H9 (cell line): ENCODE results near the gene MRM1. TPM values are rescaled to one million over a fixed set of nuclear protein-coding genes. Genes with fewer than 3 reads are reported as not detected.

Experiments used
- DNase-seq: peaks from one replicate; pipeline ENCODE4 v3.0.0-alpha.2; 2017
- H2AFZ ChIP-seq: one replicate; pipeline ENCODE4 v1.6.1; 2013; ENCODE audit warnings: mild to moderate bottlenecking, low read length, control low read depth, moderate library complexity
- H2AK5ac ChIP-seq: 2 replicates; pipeline ENCODE4 v1.6.1; 2013; ENCODE audit warnings: low read length, control low read depth, mixed read lengths; ENCODE audit not compliant: insufficient read length
- H2BK120ac ChIP-seq: one replicate; pipeline ENCODE4 v1.6.1; 2013; ENCODE audit warnings: low read depth, mild to moderate bottlenecking, low read length, control low read depth, inconsistent platforms; ENCODE audit not compliant: poor library complexity, severe bottlenecking
- H2BK12ac ChIP-seq: 2 replicates; pipeline ENCODE4 v1.6.1; 2013; ENCODE audit warnings: low read length, control low read depth, mixed read lengths, low read depth; ENCODE audit not compliant: insufficient read length
- H2BK15ac ChIP-seq: 2 replicates; pipeline ENCODE4 v1.6.1; 2013; ENCODE audit warnings: low read depth, low read length, control low read depth
- H2BK20ac ChIP-seq: one replicate; pipeline ENCODE4 v1.6.1; 2013; ENCODE audit warnings: low read depth, mild to moderate bottlenecking, low read length, control low read depth, inconsistent platforms; ENCODE audit not compliant: poor library complexity, severe bottlenecking
- H2BK5ac ChIP-seq: 2 replicates; pipeline ENCODE4 v1.6.1; 2013; ENCODE audit warnings: low read length, control low read depth, mixed read lengths; ENCODE audit not compliant: insufficient read length
- H3K14ac ChIP-seq: 2 replicates; pipeline ENCODE4 v1.6.1; 2013; ENCODE audit warnings: low read length, control low read depth; ENCODE audit not compliant: insufficient read depth
- H3K18ac ChIP-seq: 2 replicates; pipeline ENCODE4 v1.6.1; 2013; ENCODE audit warnings: low read depth, mild to moderate bottlenecking, mixed read lengths, low read length, control low read depth; ENCODE audit not compliant: insufficient read length
- H3K23ac ChIP-seq: 2 replicates; pipeline ENCODE4 v1.6.1; 2013; ENCODE audit warnings: low read length, control low read depth, mixed read lengths, low read depth; ENCODE audit not compliant: insufficient read length
- H3K23me2 ChIP-seq: 2 replicates; pipeline ENCODE4 v1.6.1; 2013; ENCODE audit warnings: low read depth, mild to moderate bottlenecking, mixed read lengths, low read length, control low read depth; ENCODE audit not compliant: insufficient read length, poor library complexity, severe bottlenecking
- H3K27ac ChIP-seq: 2 replicates; pipeline ENCODE4 v1.5.1; 2013; ENCODE audit warnings: low read length, control low read depth, mixed read lengths, low read depth; ENCODE audit not compliant: insufficient read length
- H3K27me3 ChIP-seq: 2 replicates; pipeline ENCODE4 v1.6.1; 2013; ENCODE audit warnings: low read length, control low read depth, inconsistent platforms; ENCODE audit not compliant: insufficient read depth
- H3K4ac ChIP-seq: 2 replicates; pipeline ENCODE4 v1.6.1; 2013; ENCODE audit warnings: low read depth, mild to moderate bottlenecking, control low read depth, inconsistent platforms, low read length, moderate library complexity
- H3K4me1 ChIP-seq: 2 replicates; pipeline ENCODE4 v1.6.1; 2013; ENCODE audit warnings: low read length, control low read depth, inconsistent platforms; ENCODE audit not compliant: insufficient read depth
- H3K4me2 ChIP-seq: 2 replicates; pipeline ENCODE4 v1.6.1; 2013; ENCODE audit warnings: low read length, control low read depth, mixed read lengths; ENCODE audit not compliant: insufficient read length, insufficient read depth
- H3K56ac ChIP-seq: 2 replicates; pipeline ENCODE4 v1.6.1; 2013; ENCODE audit warnings: low read depth, mild to moderate bottlenecking, mixed read lengths, low read length, control low read depth; ENCODE audit not compliant: insufficient read length
- H3K79me1 ChIP-seq: 2 replicates; pipeline ENCODE4 v1.6.1; 2013; ENCODE audit warnings: low read depth, mild to moderate bottlenecking, moderate library complexity, low read length, control low read depth, inconsistent platforms; ENCODE audit not compliant: insufficient read depth, poor library complexity, severe bottlenecking
- H3K79me2 ChIP-seq: 2 replicates; pipeline ENCODE4 v1.6.1; 2013; ENCODE audit warnings: low read length, control low read depth, inconsistent platforms; ENCODE audit not compliant: insufficient read depth
- H3K9ac ChIP-seq: 2 replicates; pipeline ENCODE4 v1.6.1; 2013; ENCODE audit warnings: low read length, control low read depth, mixed read lengths; ENCODE audit not compliant: insufficient read length; ENCODE audit errors: extremely low read depth
- H3K9me3 ChIP-seq: one replicate; pipeline ENCODE4 v1.6.1; 2013; ENCODE audit warnings: low read depth, low read length, inconsistent platforms; ENCODE audit not compliant: control insufficient read depth
- H3T11ph ChIP-seq: one replicate; pipeline ENCODE4 v1.6.1; 2013; ENCODE audit warnings: mild to moderate bottlenecking, low read length, control low read depth, inconsistent platforms
- H4K20me1 ChIP-seq: one replicate; pipeline ENCODE4 v1.6.1; 2013; ENCODE audit not compliant: control insufficient read depth, insufficient read length, insufficient read depth
- H4K5ac ChIP-seq: 2 replicates; pipeline ENCODE4 v1.6.1; 2013; ENCODE audit warnings: low read depth, mild to moderate bottlenecking, mixed read lengths, low read length, control low read depth; ENCODE audit not compliant: insufficient read length
- H4K8ac ChIP-seq: replicated peaks from 2 replicates; pipeline ENCODE4 v1.6.1; 2013; ENCODE audit warnings: low read length, control low read depth, mixed read lengths, low read depth; ENCODE audit not compliant: insufficient read length
- H4K91ac ChIP-seq: 2 replicates; pipeline ENCODE4 v1.6.1; 2013; ENCODE audit warnings: low read depth, mild to moderate bottlenecking, moderate library complexity, mixed read lengths, low read length, control low read depth; ENCODE audit not compliant: insufficient read length
- H3K27ac Mint-ChIP-seq, 3 experiments: 2 replicates in 2 of 3; 3 replicates in 1 of 3; pipeline ENCODE4 v1.8.0; 2020 to 2021; ENCODE audit warnings: mixed read lengths in 3 of 3, mild to moderate bottlenecking in 1 of 3, moderate library complexity in 1 of 3
- H3K27me3 Mint-ChIP-seq: 2 replicates; pipeline ENCODE4 v1.8.0; 2021; ENCODE audit warnings: low read depth, mild to moderate bottlenecking, moderate library complexity, mixed read lengths
- H3K36me3 Mint-ChIP-seq, 3 experiments: 2 replicates in 2 of 3; 3 replicates in 1 of 3; pipeline ENCODE4 v1.8.0; 2020 to 2021; ENCODE audit warnings: low read depth in 3 of 3, mixed read lengths in 3 of 3; ENCODE audit not compliant: insufficient read depth in 1 of 3
- H3K4me1 Mint-ChIP-seq, 2 experiments: 2 replicates each; pipeline ENCODE4 v1.8.0; 2020; ENCODE audit warnings: mixed read lengths in 2 of 2
- H3K4me3 Mint-ChIP-seq, 2 experiments: 2 replicates in 1 of 2; 3 replicates in 1 of 2; pipeline ENCODE4 v1.8.0; 2020 to 2021; ENCODE audit warnings: mild to moderate bottlenecking in 2 of 2, mixed read lengths in 2 of 2, moderate library complexity in 1 of 2
- H3K9me3 Mint-ChIP-seq, 2 experiments: 2 replicates in 1 of 2; 3 replicates in 1 of 2; pipeline ENCODE4 v1.8.0; 2020; ENCODE audit warnings: mild to moderate bottlenecking in 2 of 2, mixed read lengths in 2 of 2, moderate library complexity in 1 of 2
- CTCF ChIP-seq: fragments of 200-600 bp; sonication (generic); conservative IDR thresholded peaks from 3 replicates; pipeline ENCODE4 v1.8.0; 2021; ENCODE audit warnings: antibody characterized with exemption, mild to moderate bottlenecking
- WGBS: extraction: QIAGEN DNeasy Blood & Tissue Kit; methylation state at CpG from one replicate; pipeline ENCODE4 v1.1.7; 2013; ENCODE audit warnings: missing lambda C conversion rate, low lambda C conversion rate, mixed read lengths; ENCODE audit not compliant: insufficient read length; ENCODE audit errors: extremely low coverage; 5-methylcytosine and 5-hydroxymethylcytosine counted together
- total RNA-seq: library from RNA; stranded (reverse); gene quantifications from 2 replicates; pipeline ENCODE4 v1.2.1, GENCODE V29; 2021

MRM1 gene
- total RNA-seq, 1 experiment from 2014 or later, result 10.3 TPM

- H3K79me1 ChIP-seq, result no peaks in the 10 kb centered on the region
- no peak overlapping the region for H3K27ac ChIP-seq
- no peak for TF ChIP-seq CTCF
- Mint-ChIP-seq H3K4me1 (no peaks in the 10 kb centered on the region), H3K27ac (peak overlapping the region in 2 of 3 experiments; percentile 44 to 77; a peak in 2 of 7 replicates), H3K4me3 (no peak overlapping the region), H3K27me3 (no peaks in the 10 kb centered on the region), H3K9me3 (no peaks in the 10 kb centered on the region), H3K36me3 (peaks cover 16 to 38% (median 25%) of the 10 kb centered on the region in 3 experiments; a peak in 6 of 7 replicates)
- H2BK15ac ChIP-seq, result no peak overlapping the region
- no peaks in the 10 kb centered on the region for H3K4me1 ChIP-seq
- no CpG with 5 or more reads among the region's 12 CpGs for WGBS
- H3K23ac ChIP-seq, result no peak overlapping the region
- H2AK5ac ChIP-seq, result no peak overlapping the region
- H4K91ac ChIP-seq, result no peak overlapping the region
- H2BK5ac ChIP-seq, result no peak overlapping the region
- H3K27me3 ChIP-seq, result no peaks in the 10 kb centered on the region
- no peak overlapping the region for H3K56ac ChIP-seq
- no peak overlapping the region for H4K5ac ChIP-seq
- no peak for DNase-seq
- H3K79me2 ChIP-seq, result no peaks in the 10 kb centered on the region
- no peak overlapping the region for H2BK20ac ChIP-seq
- H2BK12ac ChIP-seq, result no peak overlapping the region
- H3T11ph ChIP-seq, result no peak overlapping the region
- H3K9ac ChIP-seq, result no peak overlapping the region
- no peak overlapping the region for H4K8ac ChIP-seq
- no peak overlapping the region for H3K18ac ChIP-seq
- no peaks in the 10 kb centered on the region for H3K23me2 ChIP-seq
- no peak overlapping the region for H3K4me2 ChIP-seq
- H2BK120ac ChIP-seq, result no peak overlapping the region
- H4K20me1 ChIP-seq, result no peaks in the 10 kb centered on the region
- no peak overlapping the region for H3K14ac ChIP-seq
- no peak overlapping the region for H2AFZ ChIP-seq
- no peaks in the 10 kb centered on the region for H3K9me3 ChIP-seq
- H3K4ac ChIP-seq, result no peak overlapping the region
These were observed 26.4 kb upstream of the MRM1 start for GRCh38 chr17:36575028-36575427.
